C4-2B (cell line): ENCODE data around the gene PPRC1.

Experiments used
- CTCF ChIP-seq: fragments of 450-650 bp; conservative IDR thresholded peaks from 2 replicates; pipeline ENCODE4 v1.5.1; 2017; ENCODE audit warnings: mild to moderate bottlenecking
- ZFX ChIP-seq: fragments of 450-650 bp; IDR thresholded peaks from 2 replicates; pipeline ENCODE4 v1.6.1; 2017

- TF ChIP-seq CTCF (no peak), ZFX (no peak)
Observed at GRCh38 chr10:102184606-102185005, 51.8 kb downstream of the PPRC1 start.
